Pancreas (tissue), 10 donors: ENCODE measurements around the gene PYGM. TPM values are rescaled to one million over a fixed set of nuclear protein-coding genes. Genes with fewer than 3 reads are reported as not detected.
A peak's percentile ranks its signal among the peaks of the same experiment; 100 is the strongest.

Experiments used
- ATAC-seq, 4 donors: fragments of 200-7000 bp; cut with Tn5 transposase; one replicate each; pipeline versions ENCODE4 v1.8.0 to v1.9.1; 2020; ENCODE audit warnings: mild to moderate bottlenecking in 4 of 4, moderate library complexity in 4 of 4
- DNase-seq, 6 donors: peaks; one replicate each; pipeline ENCODE4 v3.0.0-alpha.2; 2020
- FAIRE-seq: peaks from 2 replicates; lab custom pipeline; 2012; peaks lifted over from hg19 to GRCh38; lab: Jason Lieb, UNC
- H3K27ac ChIP-seq, 4 donors: fragments of 200-600 bp; sonication (generic); 1 replicate in 3 of 4; 2 replicates in 1 of 4; pipeline versions ENCODE4 v1.5.0 to v1.8.0; 2020
- H3K27me3 ChIP-seq, 4 donors: fragments of 200-600 bp; one replicate each; pipeline ENCODE4 v1.8.0; 2021
- H3K36me3 ChIP-seq, 3 donors: fragments of 200-600 bp; sonication (generic) in 1 of 3; one replicate each; pipeline versions ENCODE4 v1.5.0 to v1.8.0; 2020 to 2021
- H3K4me1 ChIP-seq, 3 donors: fragments of 200-600 bp; one replicate each; pipeline ENCODE4 v1.8.0; 2021
- H3K4me3 ChIP-seq, 4 donors: fragments of 200-600 bp; sonication (generic) in 2 of 4; one replicate each; pipeline versions ENCODE4 v1.5.0 to v1.8.0; 2020 to 2021
- H3K9me3 ChIP-seq, 4 donors: fragments of 200-600 bp; one replicate each; pipeline ENCODE4 v1.8.0; 2021
- CTCF ChIP-seq, 4 donors: fragments of 200-600 bp; sonication (generic) in 3 of 4; IDR thresholded peaks; one replicate each; pipeline versions ENCODE4 v1.5.0 to v1.8.0; 2021; ENCODE audit warnings: antibody characterized with exemption in 4 of 4
- WGBS, 2 donors: extraction: QIAGEN DNeasy Blood & Tissue Kit; methylation state at CpG; one replicate each; pipeline ENCODE4 v1.1.7; 2013; 5-methylcytosine and 5-hydroxymethylcytosine counted together
- intact Hi-C, 3 donors: fragments of 100-400 bp; cut with DNase I; formaldehyde crosslinking; loops; one replicate each; pipeline versions ENCODE4 v1.11.1 to v1.14.2; 2022
- polyA plus RNA-seq, 2 donors: library from polyadenylated mRNA; stranded (reverse); fragments of 200-250 nt; gene quantifications; one replicate each; pipeline ENCODE4 v1.2.3, GENCODE V29; 2013
- total RNA-seq, 6 donors: library from RNA; stranded (reverse); fragmentation: NEBNext Ultra II Directional in 4 of 6; extraction: Animal tissue kit (Norgen Biotek cat#: 25700) in 4 of 6; gene quantifications; one replicate each; pipeline versions ENCODE4 v1.2.1 to v1.2.4, GENCODE V29; 2021 to 2023
- donor health status: healthy with polysubstance abuse.
- donor health status: DM: no; HTN: no; CAD: no; lungs with moderate emphysema.
- donor health status: DM: no; HTN: no; CAD: no.
- donor health status: control.
- donor health status: control.
- donor health status: Bipolar disorder and iron deficiency.
- donor health status: DM: yes; HTN: yes; CAD: no.
- donor health status: DM: no; HTN: no; CAD: no.
- donor health status: DM: no; HTN: no; CAD: no.
- donor health status: DM: yes; HTN: yes; CAD: no.

PYGM gene
- total and polyA plus RNA-seq, 8 donors: 0.19 to 1.3 (median 0.47) TPM

GRCh38 chr11:64762277-64762673 is 2.5 kb upstream of the PYGM start:
- peak in 1 of 6 donors; percentile 31 for DNase-seq
- FAIRE-seq: no peak
- Histone ChIP-seq H3K9me3 (no peaks in the 10 kb centered on the region), H3K4me3 (no peak overlapping the region), H3K4me1 (peaks cover 0 to 6% (median 5%) of the 10 kb centered on the region in 3 donors), H3K27me3 (no peaks in the 10 kb centered on the region), H3K27ac (no peak overlapping the region), H3K36me3 (peaks cover 4 to 41% (median 33%) of the 10 kb centered on the region in 3 donors)
- ATAC-seq: peak in 1 of 4 donors; percentile 1
- intact Hi-C loops: no loop called here
- 83 to 89% methylated on average over 5 of the region's 5 CpGs for WGBS, 2 donors
- no peak for TF ChIP-seq CTCF (IDR thresholded peaks at IDR 0.05)

- FAIRE-seq: no peak
- intact Hi-C loops: no loop called here
- H3K27ac ChIP-seq: no peak overlapping the region
- WGBS, 2 donors: 68 to 78% methylated on average over 7 of the region's 7 CpGs
- H3K4me3 ChIP-seq: no peak overlapping the region
- no peak for ATAC-seq
- no peaks in the 10 kb centered on the region for H3K9me3 ChIP-seq
- peak in 1 of 6 donors; percentile 35 for DNase-seq
- no peak for TF ChIP-seq CTCF (IDR thresholded peaks at IDR 0.05)
- peaks cover 0 to 27% (median 21%) of the 10 kb centered on the region in 3 donors for H3K36me3 ChIP-seq
- peaks cover 0 to 6% (median 5%) of the 10 kb centered on the region in 3 donors for H3K4me1 ChIP-seq
- no peaks in the 10 kb centered on the region for H3K27me3 ChIP-seq
Measured at GRCh38 chr11:64760759-64761420, 1.1 kb upstream of the PYGM start.

GRCh38 chr11:64759131-64759721 is 548 bp downstream of the PYGM start:
- H3K4me3 ChIP-seq: no peak overlapping the region
- WGBS, 2 donors: 71 to 73% methylated on average over 21 of the region's 21 CpGs
- no peak for TF ChIP-seq CTCF (IDR thresholded peaks at IDR 0.05)
- H3K36me3 ChIP-seq: peaks cover 0 to 11% (median 4%) of the 10 kb centered on the region in 3 donors
- no peaks in the 10 kb centered on the region for H3K27me3 ChIP-seq
- no peak for ATAC-seq
- H3K4me1 ChIP-seq: peaks cover 0 to 6% (median 5%) of the 10 kb centered on the region in 3 donors
- no peak overlapping the region for H3K27ac ChIP-seq
- intact Hi-C loops: no loop called here
- peak in 1 of 6 donors; percentile 49 for DNase-seq
- no peaks in the 10 kb centered on the region for H3K9me3 ChIP-seq
- FAIRE-seq: no peak

GRCh38 chr11:64758330-64759079 is 1.3 kb downstream of the PYGM start:
- 86% methylated on average over 15 of the region's 15 CpGs for WGBS, 2 donors
- H3K4me1 ChIP-seq: peaks cover 0 to 2% (median 2%) of the 10 kb centered on the region in 3 donors
- ATAC-seq (no peak), DNase-seq (peak in 1 of 6 donors; percentile 41), FAIRE-seq (no peak)
- no peaks in the 10 kb centered on the region for H3K27me3 ChIP-seq
- TF ChIP-seq CTCF (IDR thresholded peaks at IDR 0.05): no peak
- no peak overlapping the region for H3K4me3 ChIP-seq
- H3K9me3 ChIP-seq: no peaks in the 10 kb centered on the region
- intact Hi-C loops: no loop called here
- peaks cover 0 to 6% (median 0%) of the 10 kb centered on the region in 3 donors for H3K36me3 ChIP-seq
- H3K27ac ChIP-seq: no peak overlapping the region
